ENCODE results near the gene CDHR1. TPM values are rescaled to one million over a fixed set of nuclear protein-coding genes. Genes with fewer than 3 reads are reported as not detected.

CDHR1 gene
- total RNA-seq, 1 experiment from 2014 or later: 0.39 TPM

DNA sequence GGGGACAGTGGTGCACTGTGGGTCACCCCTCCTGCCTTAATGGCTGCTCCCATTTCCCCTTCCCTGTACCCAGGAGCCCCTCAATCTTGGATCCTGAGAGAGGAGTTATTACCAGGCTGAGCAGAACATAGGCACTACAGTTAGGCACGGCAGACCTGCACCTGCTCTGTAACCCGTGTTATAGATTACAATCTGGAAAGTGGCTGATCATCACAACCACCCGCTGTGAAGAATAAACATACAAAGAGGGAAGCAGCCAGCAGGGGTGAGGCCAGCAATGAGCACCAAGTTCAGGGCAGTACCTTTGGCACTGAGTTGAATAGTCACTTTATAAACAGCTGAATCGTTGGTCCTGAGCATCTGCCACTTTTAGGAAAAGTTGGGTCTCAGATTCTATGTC, 1.7 kb downstream of the CDHR1 start:
- CTCF ChIA-PET: no interaction called here

DNA sequence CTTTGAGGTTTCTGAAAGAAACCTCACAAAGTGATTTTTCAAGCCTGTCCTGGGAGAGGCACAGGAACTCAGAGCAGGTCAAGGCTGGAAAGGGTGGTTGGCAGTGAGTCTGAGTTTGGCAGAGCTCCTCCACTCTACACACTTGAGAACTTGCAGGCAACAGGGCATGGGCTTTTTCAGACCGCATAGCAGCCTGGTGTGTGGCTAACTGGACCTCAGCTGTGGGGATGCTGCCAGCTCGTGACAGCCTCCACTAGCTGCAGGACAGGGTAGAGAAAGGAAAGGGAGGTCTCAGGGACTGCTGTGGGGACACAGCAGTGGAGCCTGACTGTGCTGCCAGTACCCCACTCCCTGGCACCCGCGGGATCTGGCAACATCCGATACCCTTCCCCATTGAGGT, 2.6 kb downstream of the CDHR1 start:
- peaks cover 13% of the 10 kb centered on the region for H3K4me1 ChIP-seq (ENCODE audit: control insufficient read depth, insufficient read depth, low read length)
- no peak overlapping the region for H3K4me3 ChIP-seq (ENCODE audit: low read depth in 2 of 2, low read length in 2 of 2)
- no peak for DNase-seq (ENCODE audit: low read depth, low spot score)
- POLR2A ChIA-PET: no interaction called here
- TF ChIP-seq POLR2AphosphoS5 (IDR thresholded peaks at IDR 0.05; ENCODE audit: low read depth, low read length) (no peak), SIN3A (IDR thresholded peaks at IDR 0.05; ENCODE audit: borderline replicate concordance, insufficient read depth, low read depth, low read length) (no peak), TCF7L2 (IDR thresholded peaks at IDR 0.05; ENCODE audit: low read depth, low read length) (no peak)
- TF ChIP-seq, protein P1, sequence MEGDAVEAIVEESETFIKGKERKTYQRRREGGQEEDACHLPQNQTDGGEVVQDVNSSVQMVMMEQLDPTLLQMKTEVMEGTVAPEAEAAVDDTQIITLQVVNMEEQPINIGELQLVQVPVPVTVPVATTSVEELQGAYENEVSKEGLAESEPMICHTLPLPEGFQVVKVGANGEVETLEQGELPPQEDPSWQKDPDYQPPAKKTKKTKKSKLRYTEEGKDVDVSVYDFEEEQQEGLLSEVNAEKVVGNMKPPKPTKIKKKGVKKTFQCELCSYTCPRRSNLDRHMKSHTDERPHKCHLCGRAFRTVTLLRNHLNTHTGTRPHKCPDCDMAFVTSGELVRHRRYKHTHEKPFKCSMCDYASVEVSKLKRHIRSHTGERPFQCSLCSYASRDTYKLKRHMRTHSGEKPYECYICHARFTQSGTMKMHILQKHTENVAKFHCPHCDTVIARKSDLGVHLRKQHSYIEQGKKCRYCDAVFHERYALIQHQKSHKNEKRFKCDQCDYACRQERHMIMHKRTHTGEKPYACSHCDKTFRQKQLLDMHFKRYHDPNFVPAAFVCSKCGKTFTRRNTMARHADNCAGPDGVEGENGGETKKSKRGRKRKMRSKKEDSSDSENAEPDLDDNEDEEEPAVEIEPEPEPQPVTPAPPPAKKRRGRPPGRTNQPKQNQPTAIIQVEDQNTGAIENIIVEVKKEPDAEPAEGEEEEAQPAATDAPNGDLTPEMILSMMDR (IDR thresholded peaks at IDR 0.05): no peak
- TF ChIP-seq, protein P2, sequence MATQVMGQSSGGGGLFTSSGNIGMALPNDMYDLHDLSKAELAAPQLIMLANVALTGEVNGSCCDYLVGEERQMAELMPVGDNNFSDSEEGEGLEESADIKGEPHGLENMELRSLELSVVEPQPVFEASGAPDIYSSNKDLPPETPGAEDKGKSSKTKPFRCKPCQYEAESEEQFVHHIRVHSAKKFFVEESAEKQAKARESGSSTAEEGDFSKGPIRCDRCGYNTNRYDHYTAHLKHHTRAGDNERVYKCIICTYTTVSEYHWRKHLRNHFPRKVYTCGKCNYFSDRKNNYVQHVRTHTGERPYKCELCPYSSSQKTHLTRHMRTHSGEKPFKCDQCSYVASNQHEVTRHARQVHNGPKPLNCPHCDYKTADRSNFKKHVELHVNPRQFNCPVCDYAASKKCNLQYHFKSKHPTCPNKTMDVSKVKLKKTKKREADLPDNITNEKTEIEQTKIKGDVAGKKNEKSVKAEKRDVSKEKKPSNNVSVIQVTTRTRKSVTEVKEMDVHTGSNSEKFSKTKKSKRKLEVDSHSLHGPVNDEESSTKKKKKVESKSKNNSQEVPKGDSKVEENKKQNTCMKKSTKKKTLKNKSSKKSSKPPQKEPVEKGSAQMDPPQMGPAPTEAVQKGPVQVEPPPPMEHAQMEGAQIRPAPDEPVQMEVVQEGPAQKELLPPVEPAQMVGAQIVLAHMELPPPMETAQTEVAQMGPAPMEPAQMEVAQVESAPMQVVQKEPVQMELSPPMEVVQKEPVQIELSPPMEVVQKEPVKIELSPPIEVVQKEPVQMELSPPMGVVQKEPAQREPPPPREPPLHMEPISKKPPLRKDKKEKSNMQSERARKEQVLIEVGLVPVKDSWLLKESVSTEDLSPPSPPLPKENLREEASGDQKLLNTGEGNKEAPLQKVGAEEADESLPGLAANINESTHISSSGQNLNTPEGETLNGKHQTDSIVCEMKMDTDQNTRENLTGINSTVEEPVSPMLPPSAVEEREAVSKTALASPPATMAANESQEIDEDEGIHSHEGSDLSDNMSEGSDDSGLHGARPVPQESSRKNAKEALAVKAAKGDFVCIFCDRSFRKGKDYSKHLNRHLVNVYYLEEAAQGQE (IDR thresholded peaks at IDR 0.05; ENCODE audit: insufficient read depth in 1 of 2, low read depth in 2 of 2, low read length in 1 of 2): no peak
- in situ Hi-C loops (cut with HindIII; ENCODE audit: low pct_unique_long_range_greater_than_20kb, low sequenced_read_pairs) (no loop called here), intact Hi-C loops (cut with micrococcal nuclease; ENCODE audit: unreplicated experiment) (no loop called here)
- H3K27ac ChIP-seq (ENCODE audit: low read length): no peak overlapping the region
- no TSS peak for BruUV-seq (replicated peaks)
- CTCF ChIA-PET: no interaction called here
- H3K27me3 ChIP-seq (ENCODE audit: control insufficient read depth, insufficient read depth, low read length): peaks cover 40% of the 10 kb centered on the region
- ATAC-seq: peak; percentile 39; the same call in 1 of the 2 replicates
- no peaks in the 10 kb centered on the region for H3K36me3 ChIP-seq (ENCODE audit: control insufficient read depth, insufficient read depth, low read length)
- H3K9me3 ChIP-seq (ENCODE audit: control insufficient read depth, insufficient read depth, low read depth, low read length): no peaks in the 10 kb centered on the region

More for the DNA sequence above, 1.7 kb downstream of the CDHR1 start:
- H3K27ac ChIP-seq (ENCODE audit: low read length): no peak overlapping the region
- H3K9me3 ChIP-seq (ENCODE audit: control insufficient read depth, insufficient read depth, low read depth, low read length): no peaks in the 10 kb centered on the region
- H3K4me1 ChIP-seq (ENCODE audit: control insufficient read depth, insufficient read depth, low read length): peaks cover 13% of the 10 kb centered on the region
- H3K36me3 ChIP-seq (ENCODE audit: control insufficient read depth, insufficient read depth, low read length): no peaks in the 10 kb centered on the region
- in situ Hi-C loops (cut with HindIII; ENCODE audit: low pct_unique_long_range_greater_than_20kb, low sequenced_read_pairs): no loop called here
- H3K27me3 ChIP-seq (ENCODE audit: control insufficient read depth, insufficient read depth, low read length): peaks cover 43% of the 10 kb centered on the region
- intact Hi-C loops (cut with micrococcal nuclease; ENCODE audit: unreplicated experiment): no loop called here
- no peak overlapping the region for H3K4me3 ChIP-seq (ENCODE audit: low read depth in 2 of 2, low read length in 2 of 2)
- peak; percentile 38 for ATAC-seq
- no peak for DNase-seq (ENCODE audit: low read depth, low spot score)
- TF ChIP-seq TCF7L2 (IDR thresholded peaks at IDR 0.05; ENCODE audit: low read depth, low read length) (no peak), SIN3A (IDR thresholded peaks at IDR 0.05; ENCODE audit: borderline replicate concordance, insufficient read depth, low read depth, low read length) (no peak), POLR2AphosphoS5 (IDR thresholded peaks at IDR 0.05; ENCODE audit: low read depth, low read length) (no peak)
- TF ChIP-seq, protein P2 (IDR thresholded peaks at IDR 0.05; ENCODE audit: insufficient read depth in 1 of 2, low read depth in 2 of 2, low read length in 1 of 2): no peak
- TF ChIP-seq, protein P1 (IDR thresholded peaks at IDR 0.05): no peak
- BruUV-seq (replicated peaks): no TSS peak
- POLR2A ChIA-PET: no interaction called here

All from Panc1 (cell line).